ENCODE results near the gene ABCC8. TPM values are rescaled to one million over a fixed set of nuclear protein-coding genes. Genes with fewer than 3 reads are reported as not detected.

Gene ABCC8
- total and polyA plus RNA-seq, 9 of the 15 experiments (the other 6 are each of a cell fraction or from before 2014, with no cell fraction given): not detected

- no peak overlapping the region for H3K4me3 ChIP-seq
- H3K27me3 ChIP-seq (ENCODE audit: control insufficient read depth in 2 of 2, insufficient read depth in 2 of 2, low read length in 2 of 2): peaks cover 16 to 63% of the 10 kb centered on the region in 2 experiments; a peak in 4 of 5 replicates
- H3K4me2 ChIP-seq (ENCODE audit: insufficient read depth, low read length): no peak overlapping the region
- no peak overlapping the region for H3K9ac ChIP-seq (ENCODE audit: insufficient read depth in 1 of 2, low read depth in 2 of 2, low read length in 2 of 2)
- no peak for ATAC-seq
- BruUV-seq (replicated peaks): no TSS peak
- H3K36me3 ChIP-seq (ENCODE audit: control insufficient read depth, insufficient read depth, low read length): no peaks in the 10 kb centered on the region
- ChIA-PET POLR2A (interaction anchor here (0.5 to 1.0 kb wide), 4 partner anchors 17 to 382 kb away, joined by 3 to 5 read pairs (median 4); no protein-coding TSS in a partner anchor), CTCF (ENCODE audit: low intra/inter-chr PET ratio) (no interaction called here)
- no peaks in the 10 kb centered on the region for H3K4me1 ChIP-seq (replicated peaks in 1 of 2; ENCODE audit: control insufficient read depth in 2 of 2, insufficient read depth in 2 of 2, low read length in 2 of 2)
- H2AFZ ChIP-seq (ENCODE audit: low read depth, low read length): no peak overlapping the region
- H3K79me2 ChIP-seq (ENCODE audit: control insufficient read depth, insufficient read depth, low read length): no peaks in the 10 kb centered on the region
- intact Hi-C loops (cut with micrococcal nuclease) (no loop called here), in situ Hi-C loops (cut with MboI) (no loop called here)
- WGBS (ENCODE audit: insufficient coverage, low coverage, missing lambda C conversion rate): 4% methylated on average over 2 of the region's 2 CpGs
- no peak for FAIRE-seq
- no peak for TF ChIP-seq MGA (IDR thresholded peaks at IDR 0.05)
- no peak for TF ChIP-seq PBX2 (CRISPR knock-in tag; IDR thresholded peaks at IDR 0.05; ENCODE audit: low read depth)
- peak; percentile 35; the same call in 1 of the 2 replicates for TF ChIP-seq PBX2 (tag; conservative IDR thresholded peaks at IDR 0.05; ENCODE audit: low read depth)
- H3K9me1 ChIP-seq (ENCODE audit: control insufficient read depth, insufficient read depth, low read length): no peaks in the 10 kb centered on the region
- H3K27ac ChIP-seq (ENCODE audit: extremely low read depth, low read depth, low read length): no peak overlapping the region
- DNase-seq (ENCODE audit: extremely low read depth in 1 of 4, low spot score in 3 of 4): no peak
- H3K9me3 ChIP-seq (replicated peaks; ENCODE audit: control insufficient read depth, insufficient read depth, low read depth, low read length): no peaks in the 10 kb centered on the region
- no peaks in the 10 kb centered on the region for H4K20me1 ChIP-seq (replicated peaks; ENCODE audit: control insufficient read depth, insufficient read depth, low read length)
Observed at GRCh38 chr11:17418444-17419081, 58.1 kb downstream of the ABCC8 start.
